Measurements from ENCODE around the gene CC2D2A. TPM values are rescaled to one million over a fixed set of nuclear protein-coding genes. Genes with fewer than 3 reads are reported as not detected.
A peak's percentile ranks its signal among the peaks of the same experiment; 100 is the strongest.
"Not testable (repeated sequence)": the region's sequence is repeated elsewhere in the genome, so short reads cannot be mapped to it uniquely, and the experiment has no call there.

CC2D2A gene
- total RNA-seq, 2 experiments from 2014 or later, result not detected

- Mint-ChIP-seq H3K4me3 (no peak overlapping the region), H3K36me3 (ENCODE audit: low read depth) (peaks cover 2% of the 10 kb centered on the region), H3K27ac (no peak overlapping the region), H3K9me3 (ENCODE audit: low read depth) (peaks cover 4% of the 10 kb centered on the region), H3K4me1 (no peaks in the 10 kb centered on the region), H3K27me3 (no peaks in the 10 kb centered on the region)
- ATAC-seq (no peak), DNase-seq (no peak)
- intact Hi-C loops (cut with DNase I, micrococcal nuclease), result no loop called here
- CTCF ChIA-PET, result interaction anchor here (1.0 to 1.1 kb wide), 3 partner anchors 38 to 461 kb away, joined by 3 to 4 read pairs (median 3); no protein-coding TSS in a partner anchor
- POLR2A ChIA-PET, result no interaction called here
Measured at GRCh38 chr4:15495621-15496020, 25.9 kb downstream of the CC2D2A start.

- Mint-ChIP-seq H3K9me3 (ENCODE audit: low read depth) (peaks cover 2% of the 10 kb centered on the region), H3K27me3 (no peaks in the 10 kb centered on the region), H3K27ac (no peak overlapping the region), H3K4me1 (no peaks in the 10 kb centered on the region), H3K4me3 (no peak overlapping the region), H3K36me3 (ENCODE audit: low read depth) (peaks cover 2% of the 10 kb centered on the region)
- CTCF ChIA-PET, result interaction anchor here (1.1 kb wide), 1 partner anchor 10 kb away, joined by 3 read pairs; no protein-coding TSS in a partner anchor
- DNase-seq (no peak), ATAC-seq (no peak)
- POLR2A ChIA-PET, result no interaction called here
- intact Hi-C loops (cut with DNase I, micrococcal nuclease), result no loop called here
Measured at GRCh38 chr4:15498356-15498755, 28.7 kb downstream of the CC2D2A start.

GRCh38 chr4:15500701-15501100 is 31.0 kb downstream of the CC2D2A start:
- H3K27ac Mint-ChIP-seq, result no peak overlapping the region
- CTCF ChIA-PET, result no interaction called here
- no peaks in the 10 kb centered on the region for H3K4me1 Mint-ChIP-seq
- peaks cover 2% of the 10 kb centered on the region for H3K9me3 Mint-ChIP-seq (ENCODE audit: low read depth)
- H3K36me3 Mint-ChIP-seq (ENCODE audit: low read depth), result peaks cover 2% of the 10 kb centered on the region
- intact Hi-C loops (cut with DNase I, micrococcal nuclease), result no loop called here
- DNase-seq, result no peak
- POLR2A ChIA-PET, result no interaction called here
- ATAC-seq, result no peak
- H3K4me3 Mint-ChIP-seq, result no peak overlapping the region
- H3K27me3 Mint-ChIP-seq, result no peaks in the 10 kb centered on the region

DNA sequence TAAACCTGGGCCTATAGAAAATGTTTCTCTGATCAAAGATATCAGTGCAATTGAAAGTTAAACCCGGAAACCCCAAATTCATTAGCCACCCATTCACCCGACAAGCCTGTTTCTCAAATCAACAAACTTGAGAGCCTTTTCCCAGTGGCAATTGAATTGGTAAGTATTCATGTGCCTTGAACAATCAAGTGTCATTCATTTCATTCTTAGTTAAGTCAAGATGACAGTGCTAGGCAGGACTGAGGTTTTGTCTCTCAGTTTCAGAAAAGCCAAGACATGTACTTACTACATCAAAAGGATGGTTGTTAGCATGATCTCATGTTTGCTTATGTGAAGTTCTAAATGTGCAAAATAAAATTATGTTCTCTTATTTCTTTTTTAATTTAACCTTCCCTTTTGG is 32.3 kb downstream of the CC2D2A start:
- H3K9me3 Mint-ChIP-seq (ENCODE audit: low read depth), result peaks cover 2% of the 10 kb centered on the region
- POLR2A ChIA-PET, result no interaction called here
- H3K27ac Mint-ChIP-seq, result no peak overlapping the region
- no peak overlapping the region for H3K4me3 Mint-ChIP-seq
- ATAC-seq, result peak; percentile 39
- H3K36me3 Mint-ChIP-seq (ENCODE audit: low read depth), result peaks cover 2% of the 10 kb centered on the region
- no peaks in the 10 kb centered on the region for H3K27me3 Mint-ChIP-seq
- intact Hi-C loops (cut with DNase I, micrococcal nuclease), result no loop called here
- H3K4me1 Mint-ChIP-seq, result no peaks in the 10 kb centered on the region
- DNase-seq, result no peak
- CTCF ChIA-PET, result no interaction called here

DNA sequence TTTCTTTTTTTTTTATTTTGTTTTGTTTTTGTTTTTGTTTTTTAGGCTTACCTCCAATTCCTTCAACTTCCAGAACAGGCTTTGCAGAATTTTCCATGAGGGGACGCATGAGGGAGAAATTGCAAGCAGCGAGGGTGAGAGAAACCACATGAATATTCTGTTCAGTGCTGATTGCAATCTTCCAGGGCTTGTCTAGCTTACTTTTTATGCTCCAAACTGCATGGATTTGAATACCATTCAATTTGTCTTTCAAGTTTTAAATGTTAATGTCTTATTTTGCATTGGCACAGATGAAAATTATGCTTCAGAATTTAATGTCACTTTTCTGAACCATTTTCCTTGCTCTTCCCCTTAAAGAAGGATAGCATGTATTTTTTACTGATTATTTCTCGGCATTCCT is 32.7 kb downstream of the CC2D2A start:
- H3K27me3 Mint-ChIP-seq, result no peaks in the 10 kb centered on the region

DNA sequence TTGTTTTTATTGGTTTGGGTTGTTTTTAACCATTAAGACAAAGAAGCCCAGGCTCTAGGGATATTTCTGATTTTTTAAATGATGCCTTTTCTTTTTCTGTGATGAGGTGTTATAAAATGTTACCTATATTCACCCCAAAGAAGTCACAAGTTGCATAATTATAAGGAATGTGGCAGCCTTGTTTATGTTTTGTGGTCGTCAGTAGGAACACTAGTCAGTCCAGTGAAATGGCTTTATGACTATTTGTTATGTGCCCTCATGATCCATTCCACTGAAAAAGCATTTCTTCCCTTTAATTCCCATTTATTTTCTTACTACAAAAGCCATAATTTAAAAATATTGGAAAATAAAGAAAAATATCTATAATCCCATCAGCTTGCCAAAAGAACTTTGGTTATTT is 34.4 kb downstream of the CC2D2A start:
- no peaks in the 10 kb centered on the region for H3K4me1 Mint-ChIP-seq
- no peak for ATAC-seq
- CTCF ChIA-PET, result no interaction called here

More for the DNA sequence above, 32.7 kb downstream of the CC2D2A start:
- Mint-ChIP-seq H3K27ac (no peak overlapping the region), H3K9me3 (ENCODE audit: low read depth) (no peaks in the 10 kb centered on the region), H3K36me3 (ENCODE audit: low read depth) (no peaks in the 10 kb centered on the region), H3K4me3 (no peak overlapping the region), H3K4me1 (no peaks in the 10 kb centered on the region)
- DNase-seq (no peak), ATAC-seq (no peak)
- POLR2A ChIA-PET, result no interaction called here
- intact Hi-C loops (cut with DNase I, micrococcal nuclease), result no loop called here
- CTCF ChIA-PET, result no interaction called here

DNA sequence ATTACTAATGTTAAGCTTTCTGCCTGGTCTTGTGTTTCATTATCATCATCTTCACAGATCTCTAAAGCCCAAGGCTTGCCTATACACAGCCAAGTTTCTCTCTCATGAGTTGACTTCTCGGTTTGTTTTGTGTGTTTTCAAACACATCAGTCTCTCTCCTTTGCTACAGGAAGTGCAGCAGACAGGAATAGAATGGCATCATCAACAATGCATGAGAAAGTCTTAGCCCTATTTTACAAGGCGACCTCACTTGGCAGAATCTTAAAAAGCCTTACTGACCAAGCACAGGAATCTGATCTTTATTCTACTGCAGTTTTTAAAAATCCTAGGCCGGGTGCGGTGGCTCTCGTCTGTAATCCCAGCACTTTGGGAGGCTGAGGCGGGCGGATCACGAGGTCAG is 36.8 kb downstream of the CC2D2A start:
- no peaks in the 10 kb centered on the region for H3K9me3 Mint-ChIP-seq (ENCODE audit: low read depth)
- ChIA-PET CTCF (interaction anchor here (0.5 to 0.6 kb wide), 2 partner anchors 20 to 23 kb away, joined by 3 read pairs; no protein-coding TSS in a partner anchor), POLR2A (no interaction called here)
- H3K4me1 Mint-ChIP-seq, result no peaks in the 10 kb centered on the region
- intact Hi-C loops (cut with DNase I, micrococcal nuclease), result no loop called here
- peaks cover 2% of the 10 kb centered on the region for H3K36me3 Mint-ChIP-seq (ENCODE audit: low read depth)
- H3K27me3 Mint-ChIP-seq, result no peaks in the 10 kb centered on the region
- no peak overlapping the region for H3K27ac Mint-ChIP-seq
- H3K4me3 Mint-ChIP-seq, result no peak overlapping the region
- no peak for ATAC-seq
- no peak for DNase-seq

More for the DNA sequence above, 34.4 kb downstream of the CC2D2A start:
- Mint-ChIP-seq H3K27me3 (no peaks in the 10 kb centered on the region), H3K9me3 (ENCODE audit: low read depth) (no peaks in the 10 kb centered on the region), H3K36me3 (ENCODE audit: low read depth) (no peaks in the 10 kb centered on the region), H3K4me3 (no peak overlapping the region), H3K27ac (no peak overlapping the region)
- POLR2A ChIA-PET, result no interaction called here
- intact Hi-C loops (cut with DNase I, micrococcal nuclease), result no loop called here
- DNase-seq, result no peak

GRCh38 chr4:15507679-15508078 is 38.0 kb downstream of the CC2D2A start:
- no peak for ATAC-seq
- Mint-ChIP-seq H3K36me3 (ENCODE audit: low read depth) (peaks cover 2% of the 10 kb centered on the region), H3K4me1 (no peaks in the 10 kb centered on the region), H3K27ac (no peak overlapping the region), H3K27me3 (no peaks in the 10 kb centered on the region), H3K9me3 (ENCODE audit: low read depth) (no peaks in the 10 kb centered on the region), H3K4me3 (no peak overlapping the region)
- intact Hi-C loops (cut with DNase I, micrococcal nuclease), result no loop called here
- DNase-seq, result no peak
- CTCF ChIA-PET, result no interaction called here
- POLR2A ChIA-PET, result no interaction called here

GRCh38 chr4:15510961-15511360 is 41.3 kb downstream of the CC2D2A start:
- no peaks in the 10 kb centered on the region for H3K9me3 Mint-ChIP-seq (ENCODE audit: low read depth)
- ChIA-PET POLR2A (no interaction called here), CTCF (no interaction called here)
- no peak for DNase-seq
- no peaks in the 10 kb centered on the region for H3K27me3 Mint-ChIP-seq
- H3K4me3 Mint-ChIP-seq, result no peak overlapping the region
- peaks cover 2% of the 10 kb centered on the region for H3K36me3 Mint-ChIP-seq (ENCODE audit: low read depth)
- intact Hi-C loops (cut with DNase I, micrococcal nuclease), result no loop called here
- no peak overlapping the region for H3K27ac Mint-ChIP-seq
- H3K4me1 Mint-ChIP-seq, result no peaks in the 10 kb centered on the region
- ATAC-seq, result no peak

- DNase-seq (no peak), ATAC-seq (no peak)
- H3K27me3 Mint-ChIP-seq, result no peaks in the 10 kb centered on the region
- H3K4me3 Mint-ChIP-seq, result no peak overlapping the region
- H3K27ac Mint-ChIP-seq, result no peak overlapping the region
- ChIA-PET CTCF (interaction anchor here (0.6 to 1.8 kb wide), 3 partner anchors 56 to 442 kb away, joined by 3 to 4 read pairs (median 3); no protein-coding TSS in a partner anchor), POLR2A (interaction anchor here (0.6 to 0.7 kb wide), 2 partner anchors 196 to 260 kb away, joined by 3 to 6 read pairs; no protein-coding TSS in a partner anchor)
- H3K4me1 Mint-ChIP-seq, result no peaks in the 10 kb centered on the region
- H3K36me3 Mint-ChIP-seq (ENCODE audit: low read depth), result peaks cover 2% of the 10 kb centered on the region
- peaks cover 2% of the 10 kb centered on the region for H3K9me3 Mint-ChIP-seq (ENCODE audit: low read depth)
- intact Hi-C loops (cut with DNase I, micrococcal nuclease), result no loop called here
Measured at GRCh38 chr4:15513545-15513944, 43.9 kb downstream of the CC2D2A start.

- Mint-ChIP-seq H3K27me3 (no peaks in the 10 kb centered on the region), H3K9me3 (ENCODE audit: low read depth) (peaks cover 8% of the 10 kb centered on the region), H3K4me1 (no peaks in the 10 kb centered on the region), H3K27ac (no peak overlapping the region), H3K36me3 (ENCODE audit: low read depth) (peaks cover 11% of the 10 kb centered on the region), H3K4me3 (no peak overlapping the region)
- DNase-seq (no peak), ATAC-seq (no peak)
- CTCF ChIA-PET, result no interaction called here
- POLR2A ChIA-PET, result no interaction called here
- intact Hi-C loops (cut with DNase I, micrococcal nuclease), result no loop called here
Measured at GRCh38 chr4:15515106-15515505, 45.4 kb downstream of the CC2D2A start.

DNA sequence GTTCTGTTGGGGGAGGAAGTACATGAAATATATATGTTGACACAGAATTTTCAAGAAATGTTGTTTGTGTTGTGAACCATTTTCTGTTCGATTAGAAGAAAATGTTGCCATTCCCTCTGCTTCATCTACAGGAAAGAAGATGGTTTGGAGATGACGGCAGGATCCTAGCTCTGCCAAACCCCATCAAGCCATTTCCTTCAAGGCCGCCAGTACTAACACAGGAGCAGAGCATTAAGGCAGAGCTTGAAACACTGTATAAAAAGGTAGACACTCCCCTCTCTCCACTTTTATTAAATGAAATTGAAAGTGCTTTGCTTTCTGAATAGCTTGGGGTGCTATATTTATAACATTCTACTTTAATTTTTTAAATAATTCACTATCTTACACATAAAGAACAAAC is 46.8 kb downstream of the CC2D2A start:
- Mint-ChIP-seq H3K4me1 (no peaks in the 10 kb centered on the region), H3K27me3 (no peaks in the 10 kb centered on the region), H3K27ac (no peak overlapping the region), H3K9me3 (ENCODE audit: low read depth) (peaks cover 8% of the 10 kb centered on the region), H3K36me3 (ENCODE audit: low read depth) (peaks cover 11% of the 10 kb centered on the region), H3K4me3 (no peak overlapping the region)
- CTCF ChIA-PET, result interaction anchor here (0.6 to 0.7 kb wide), 2 partner anchors 114 to 308 kb away, joined by 3 read pairs; no protein-coding TSS in a partner anchor
- intact Hi-C loops (cut with DNase I, micrococcal nuclease), result no loop called here
- no peak for ATAC-seq
- no peak for DNase-seq
- POLR2A ChIA-PET, result no interaction called here

- intact Hi-C loops (cut with DNase I, micrococcal nuclease); H3K4me3 Mint-ChIP-seq; H3K27ac Mint-ChIP-seq: not testable (repeated sequence)
Measured at GRCh38 chr4:15517681-15518080, 48.0 kb downstream of the CC2D2A start.

More at GRCh38 chr4:15517681-15518080, 48.0 kb downstream of the CC2D2A start:
- H3K4me1 Mint-ChIP-seq; ATAC-seq; DNase-seq; POLR2A ChIA-PET; H3K27me3 Mint-ChIP-seq; H3K9me3 Mint-ChIP-seq (ENCODE audit: low read depth): not testable (repeated sequence)
- H3K36me3 Mint-ChIP-seq (ENCODE audit: low read depth), result peaks cover 11% of the 10 kb centered on the region
- CTCF ChIA-PET, result interaction anchor here (0.6 kb wide), 1 partner anchor 18 kb away, joined by 3 read pairs; no protein-coding TSS in a partner anchor

All from activated CD4-positive, alpha-beta T cell treated with anti-CD3 and anti-CD28 coated beads for 36 hours (primary cell).